Measurements from ENCODE around the gene SPRR2E. TPM values are rescaled to one million over a fixed set of nuclear protein-coding genes. Genes with fewer than 3 reads are reported as not detected.

The SPRR2E gene
- total RNA-seq, 3 donors from 2014 or later: not detected

GRCh38 chr1:153095764-153096163 is 1.4 kb upstream of the SPRR2E start:
- Histone ChIP-seq H3K27ac (no peak overlapping the region), H3K27me3 (no peaks in the 10 kb centered on the region), H3K4me1 (no peaks in the 10 kb centered on the region), H3K4me3 (no peak overlapping the region), H3K36me3 (no peaks in the 10 kb centered on the region), H3K9me3 (no peaks in the 10 kb centered on the region)
- no peak for DNase-seq (ENCODE audit: low spot score in 2 of 2)
- intact Hi-C loops (cut with DNase I; ENCODE audit: low total_unique reads): no loop called here
- TF ChIP-seq CTCF (IDR thresholded peaks at IDR 0.05) (no peak), POLR2A (IDR thresholded peaks at IDR 0.05) (no peak), POLR2AphosphoS5 (IDR thresholded peaks at IDR 0.05) (no peak)

- no peaks in the 10 kb centered on the region for H3K9me3 ChIP-seq
Measured at GRCh38 chr1:153087652-153088051, 6.7 kb downstream of the SPRR2E start.

GRCh38 chr1:153081736-153082135 is 12.6 kb downstream of the SPRR2E start:
- Histone ChIP-seq H3K4me3 (no peak overlapping the region), H3K4me1 (no peaks in the 10 kb centered on the region), H3K36me3 (no peaks in the 10 kb centered on the region), H3K27ac (no peak overlapping the region), H3K9me3 (peaks cover 0 to 10% of the 10 kb centered on the region in 2 donors), H3K27me3 (no peaks in the 10 kb centered on the region)
- TF ChIP-seq CTCF (IDR thresholded peaks at IDR 0.05): no peak
- TF ChIP-seq POLR2A (IDR thresholded peaks at IDR 0.05): no peak
- intact Hi-C loops (cut with DNase I; ENCODE audit: low total_unique reads): no loop called here
- no peak for DNase-seq (ENCODE audit: low spot score in 2 of 2)

More at GRCh38 chr1:153087652-153088051, 6.7 kb downstream of the SPRR2E start:
- no peak overlapping the region for H3K27ac ChIP-seq
- TF ChIP-seq POLR2A (IDR thresholded peaks at IDR 0.05): no peak
- TF ChIP-seq POLR2AphosphoS5 (IDR thresholded peaks at IDR 0.05): no peak
- TF ChIP-seq CTCF (IDR thresholded peaks at IDR 0.05): no peak
- no peak for DNase-seq (ENCODE audit: low spot score in 2 of 2)
- no peak overlapping the region for H3K4me3 ChIP-seq
- no peaks in the 10 kb centered on the region for H3K27me3 ChIP-seq
- H3K36me3 ChIP-seq: no peaks in the 10 kb centered on the region
- intact Hi-C loops (cut with DNase I; ENCODE audit: low total_unique reads): no loop called here
- H3K4me1 ChIP-seq: no peaks in the 10 kb centered on the region

- no peaks in the 10 kb centered on the region for H3K9me3 ChIP-seq
- H3K27me3 ChIP-seq: no peaks in the 10 kb centered on the region
- H3K4me1 ChIP-seq: no peaks in the 10 kb centered on the region
- H3K27ac ChIP-seq: no peak overlapping the region
- DNase-seq (ENCODE audit: low spot score in 2 of 2): no peak
- TF ChIP-seq POLR2A (IDR thresholded peaks at IDR 0.05) (no peak), POLR2AphosphoS5 (IDR thresholded peaks at IDR 0.05) (no peak), CTCF (IDR thresholded peaks at IDR 0.05) (no peak)
- intact Hi-C loops (cut with DNase I; ENCODE audit: low total_unique reads): no loop called here
- H3K4me3 ChIP-seq: no peak overlapping the region
- H3K36me3 ChIP-seq: no peaks in the 10 kb centered on the region
Measured at GRCh38 chr1:153072806-153073726, 21.3 kb downstream of the SPRR2E start.

- Histone ChIP-seq H3K4me1 (no peaks in the 10 kb centered on the region), H3K4me3 (no peak within 1 kb of the TSS), H3K36me3 (no peaks in the 10 kb centered on the region), H3K27ac (no peak within 1 kb of the TSS), H3K27me3 (no peaks in the 10 kb centered on the region), H3K9me3 (no peaks in the 10 kb centered on the region)
- TF ChIP-seq POLR2AphosphoS5 (IDR thresholded peaks at IDR 0.05) (no peak), CTCF (IDR thresholded peaks at IDR 0.05) (no peak), POLR2A (IDR thresholded peaks at IDR 0.05) (no peak)
- no peak for DNase-seq (ENCODE audit: low spot score in 2 of 2)
- intact Hi-C loops (cut with DNase I; ENCODE audit: low total_unique reads): no loop called here
Measured at GRCh38 chr1:153071511-153071910, 22.8 kb downstream of the SPRR2E start, which contains the start of gene SPRR2B. SPRR2B (minus strand) TSS chr1:153071611; CDS start chr1:153070839, 772 bp downstream.
